HEK293 (cell line): ENCODE measurements around the gene ATP6V0B.

Experiments used
- CTCF ChIA-PET: fragments of 350-600 bp; formaldehyde crosslinking; extraction: SDS; loops from one replicate; lab custom pipeline; 2021; ENCODE audit warnings: antibody characterized with exemption; lab: Yijun Ruan, JAX
- POLR2A ChIA-PET: fragments of 300-600 bp; formaldehyde crosslinking; extraction: SDS; loops from one replicate; lab custom pipeline; 2020; ENCODE audit warnings: antibody characterized with exemption, inconsistent platforms; lab: Yijun Ruan, JAX
- H3K27ac ChIP-seq: fragments of 200-500 bp; sonication (Bioruptor generic); 2 replicates; pipeline ENCODE4 v1.5.1; 2014; ENCODE audit warnings: low read depth, low read length, control low read depth, inconsistent platforms; ENCODE audit errors: extremely low read depth
- H3K36me3 ChIP-seq, 2 experiments: fragments of 200-500 bp in 1 of 2; sonication (Bioruptor generic) in 1 of 2; 1 replicate in 1 of 2; 2 replicates in 1 of 2; pipeline ENCODE4 v1.5.1; 2014 to 2017; ENCODE audit warnings: inconsistent platforms in 2 of 2, low read length in 2 of 2; ENCODE audit not compliant: control insufficient read depth in 2 of 2, insufficient read depth in 1 of 2
- H3K4me1 ChIP-seq: fragments of 200-500 bp; sonication (Bioruptor generic); 2 replicates; pipeline ENCODE4 v1.5.1; 2014; ENCODE audit warnings: mild to moderate bottlenecking, low read length, inconsistent platforms; ENCODE audit not compliant: control insufficient read depth, insufficient read depth
- H3K4me3 ChIP-seq: 2 replicates; pipeline ENCODE4 v1.5.1; 2011; ENCODE audit warnings: low read depth, mild to moderate bottlenecking, control low read depth, low read length, moderate library complexity
- H3K9me3 ChIP-seq: fragments of 200-500 bp; sonication (Bioruptor generic); 2 replicates; pipeline ENCODE4 v1.5.1; 2014; ENCODE audit warnings: low read depth, low read length, inconsistent platforms; ENCODE audit not compliant: control insufficient read depth, insufficient read depth
- BCL11A ChIP-seq: fragments of 450-650 bp; formaldehyde crosslinking; IDR thresholded peaks from 2 replicates; pipeline ENCODE4 v1.5.1; 2016; ENCODE audit warnings: low read depth, missing biosample characterization, missing genetic modification characterization
- EGR2 ChIP-seq: fragments of 450-650 bp; formaldehyde crosslinking; IDR thresholded peaks from 2 replicates; pipeline ENCODE4 v1.5.1; 2016; ENCODE audit warnings: low read depth, missing biosample characterization, missing genetic modification characterization
- IKZF3 ChIP-seq: fragments of 450-650 bp; IDR thresholded peaks from 2 replicates; pipeline ENCODE4 v1.5.0; 2018; ENCODE audit warnings: missing biosample characterization, mild to moderate bottlenecking, missing genetic modification characterization, moderate library complexity
- KLF1 ChIP-seq: fragments of 450-650 bp; formaldehyde crosslinking; IDR thresholded peaks from 2 replicates; pipeline ENCODE4 v1.5.1; 2016; ENCODE audit warnings: missing biosample characterization, missing genetic modification characterization
- KLF17 ChIP-seq: fragments of 450-650 bp; formaldehyde crosslinking; IDR thresholded peaks from 2 replicates; pipeline ENCODE4 v1.5.1; 2016; ENCODE audit warnings: missing biosample characterization, missing genetic modification characterization
- KLF7 ChIP-seq: fragments of 450-650 bp; formaldehyde crosslinking; IDR thresholded peaks from 2 replicates; pipeline ENCODE4 v1.5.1; 2016; ENCODE audit warnings: missing biosample characterization, missing genetic modification characterization, borderline replicate concordance
- MEIS1 ChIP-seq: sonication (generic); formaldehyde crosslinking; IDR thresholded peaks from 2 replicates; pipeline ENCODE4 v1.8.1; 2022; ENCODE audit warnings: missing genetic modification reagents, mild to moderate bottlenecking, borderline replicate concordance
- PRDM1 ChIP-seq: fragments of 450-650 bp; formaldehyde crosslinking; IDR thresholded peaks from 2 replicates; pipeline ENCODE4; 2016; ENCODE audit warnings: missing biosample characterization, missing genetic modification characterization
- SCRT1 ChIP-seq: fragments of 450-650 bp; formaldehyde crosslinking; IDR thresholded peaks from 2 replicates; pipeline ENCODE4 v1.5.1; 2016; ENCODE audit warnings: missing biosample characterization, missing genetic modification characterization, borderline replicate concordance
- SETDB1 ChIP-seq: IDR thresholded peaks from one replicate; pipeline ENCODE4 v1.6.1; 2017; ENCODE audit warnings: mild to moderate bottlenecking, low read length, moderate library complexity, mixed read lengths; ENCODE audit not compliant: insufficient read length
- TRIM28 ChIP-seq: IDR thresholded peaks from 2 replicates; pipeline ENCODE4 v1.6.1; 2011; ENCODE audit warnings: low read length, control low read depth, borderline replicate concordance
- ZBTB20 ChIP-seq: fragments of 450-650 bp; formaldehyde crosslinking; IDR thresholded peaks from 2 replicates; pipeline ENCODE4 v1.5.1; 2016; ENCODE audit warnings: missing biosample characterization, missing genetic modification characterization
- ZBTB21 ChIP-seq: fragments of 450-650 bp; formaldehyde crosslinking; IDR thresholded peaks from 2 replicates; pipeline ENCODE4 v1.5.1; 2017; ENCODE audit warnings: missing biosample characterization, missing genetic modification characterization
- ZBTB48 ChIP-seq: fragments of 450-650 bp; formaldehyde crosslinking; IDR thresholded peaks from 2 replicates; pipeline ENCODE4 v1.5.1; 2016; ENCODE audit warnings: missing biosample characterization, missing genetic modification characterization
- ZFHX2 ChIP-seq: fragments of 450-650 bp; formaldehyde crosslinking; conservative IDR thresholded peaks from 2 replicates; pipeline ENCODE4 v1.5.1; 2016; ENCODE audit warnings: missing biosample characterization, missing genetic modification characterization
- ZFP37 ChIP-seq: fragments of 450-650 bp; formaldehyde crosslinking; IDR thresholded peaks from 2 replicates; pipeline ENCODE4 v1.5.1; 2016; ENCODE audit warnings: missing biosample characterization, missing genetic modification characterization
- ZIC2 ChIP-seq: fragments of 450-650 bp; formaldehyde crosslinking; IDR thresholded peaks from 2 replicates; pipeline ENCODE4 v1.5.1; 2016; ENCODE audit warnings: missing biosample characterization, missing genetic modification characterization
- ZNF324 ChIP-seq: fragments of 450-650 bp; formaldehyde crosslinking; IDR thresholded peaks from 2 replicates; pipeline ENCODE4 v1.5.1; 2016; ENCODE audit warnings: missing biosample characterization, missing genetic modification characterization
- ZNF449 ChIP-seq: fragments of 450-650 bp; formaldehyde crosslinking; IDR thresholded peaks from 2 replicates; pipeline ENCODE4 v1.5.1; 2017; ENCODE audit warnings: missing biosample characterization, mild to moderate bottlenecking, missing genetic modification characterization, moderate library complexity
- ZNF488 ChIP-seq: fragments of 450-650 bp; formaldehyde crosslinking; IDR thresholded peaks from 2 replicates; pipeline ENCODE4 v1.5.1; 2016; ENCODE audit warnings: missing biosample characterization, missing genetic modification characterization
- ZNF521 ChIP-seq: fragments of 450-650 bp; formaldehyde crosslinking; IDR thresholded peaks from 2 replicates; pipeline ENCODE4 v1.5.1; 2017; ENCODE audit warnings: missing biosample characterization, mild to moderate bottlenecking, missing genetic modification characterization
- ZNF544 ChIP-seq: fragments of 450-650 bp; formaldehyde crosslinking; IDR thresholded peaks from 2 replicates; pipeline ENCODE4 v1.5.0; 2017; ENCODE audit warnings: missing biosample characterization, missing genetic modification characterization
- ZNF558 ChIP-seq: fragments of 450-650 bp; formaldehyde crosslinking; IDR thresholded peaks from 2 replicates; pipeline ENCODE4 v1.5.1; 2016; ENCODE audit warnings: missing biosample characterization, missing genetic modification characterization
- ZNF596 ChIP-seq: fragments of 450-650 bp; IDR thresholded peaks from 2 replicates; pipeline ENCODE4 v1.5.0; 2018; ENCODE audit warnings: missing biosample characterization, mild to moderate bottlenecking, missing genetic modification characterization, moderate library complexity
- ZNF600 ChIP-seq: fragments of 450-650 bp; formaldehyde crosslinking; IDR thresholded peaks from 2 replicates; pipeline ENCODE4 v1.5.1; 2016; ENCODE audit warnings: missing biosample characterization, missing genetic modification characterization
- ZNF626 ChIP-seq: fragments of 450-650 bp; sonication (Bioruptor Pico); formaldehyde crosslinking; IDR thresholded peaks from 2 replicates; pipeline ENCODE4 v1.5.1; 2018; ENCODE audit warnings: missing biosample characterization, missing genetic modification characterization, inconsistent platforms
- ZNF658 ChIP-seq: fragments of 450-650 bp; formaldehyde crosslinking; IDR thresholded peaks from 2 replicates; pipeline ENCODE4; 2016; ENCODE audit warnings: missing biosample characterization, missing genetic modification characterization
- ZNF660 ChIP-seq: fragments of 450-650 bp; IDR thresholded peaks from 2 replicates; pipeline ENCODE4 v1.5.1; 2018; ENCODE audit warnings: missing biosample characterization, mild to moderate bottlenecking, missing genetic modification characterization
- ZNF776 ChIP-seq: fragments of 450-650 bp; formaldehyde crosslinking; IDR thresholded peaks from 2 replicates; pipeline ENCODE4 v1.5.0; 2017; ENCODE audit warnings: missing biosample characterization, missing genetic modification characterization, borderline replicate concordance
- ZNF777 ChIP-seq: fragments of 450-650 bp; formaldehyde crosslinking; IDR thresholded peaks from 2 replicates; pipeline ENCODE4 v1.5.1; 2017; ENCODE audit warnings: missing biosample characterization, missing genetic modification characterization, borderline replicate concordance
- ZNF830 ChIP-seq: fragments of 450-650 bp; IDR thresholded peaks from 2 replicates; pipeline ENCODE4 v1.5.0; 2018; ENCODE audit warnings: missing biosample characterization, missing genetic modification characterization, low read depth, mild to moderate bottlenecking, moderate library complexity
- TF ChIP-seq, protein P1 (sequence below): fragments of 450-650 bp; formaldehyde crosslinking; IDR thresholded peaks from 2 replicates; pipeline ENCODE4 v1.5.0; 2017; ENCODE audit warnings: missing biosample characterization, missing genetic modification characterization, borderline replicate concordance

ATP6V0B gene

DNA sequence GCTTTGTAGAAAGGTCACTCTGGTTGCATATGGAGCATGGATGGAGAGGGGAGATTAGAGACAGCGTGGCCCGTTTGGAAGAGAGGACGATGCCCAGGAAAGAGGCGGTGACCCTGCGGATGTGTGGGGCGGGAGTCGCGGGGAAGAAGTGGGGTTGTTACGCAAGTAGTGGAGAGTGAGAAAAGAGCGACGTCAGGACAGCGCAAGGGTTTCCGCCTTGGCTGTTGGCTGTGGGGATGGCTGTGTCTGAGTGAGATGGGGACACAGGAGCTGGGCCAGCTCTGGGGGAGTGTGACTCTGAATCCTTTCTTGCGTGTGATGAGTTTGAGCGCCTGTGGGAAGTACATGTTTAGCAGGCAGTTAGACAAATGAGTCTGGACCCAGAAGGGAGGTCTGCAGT, 8.0 kb downstream of the ATP6V0B start:
- Histone ChIP-seq H3K4me3 (no peak overlapping the region), H3K9me3 (no peaks in the 10 kb centered on the region), H3K4me1 (peaks cover 3% of the 10 kb centered on the region; the same call in 1 of the 2 replicates), H3K27ac (no peak overlapping the region), H3K36me3 (peaks cover 0 to 80% of the 10 kb centered on the region in 2 experiments)
- ChIA-PET CTCF (no interaction called here), POLR2A (no interaction called here)
- TF ChIP-seq ZNF600 (tag by site-specific recombination) = peak; percentile 83
- TF ChIP-seq ZFP37 (tag by site-specific recombination) = no peak
- TF ChIP-seq ZNF660 (tag by site-specific recombination) = no peak
- no peak for TF ChIP-seq KLF7 (tag by site-specific recombination)
- TF ChIP-seq PRDM1 (tag by site-specific recombination) = peak; percentile 78; the same call in 1 of the 2 replicates
- no peak for TF ChIP-seq ZNF449 (tag by site-specific recombination)
- TF ChIP-seq ZBTB21 = no peak
- TF ChIP-seq MEIS1 (CRISPR knock-in tag) = no peak
- TF ChIP-seq ZNF558 (tag by site-specific recombination) = no peak
- TF ChIP-seq ZNF776 = no peak
- no peak for TF ChIP-seq ZNF830 (tag by site-specific recombination)

DNA sequence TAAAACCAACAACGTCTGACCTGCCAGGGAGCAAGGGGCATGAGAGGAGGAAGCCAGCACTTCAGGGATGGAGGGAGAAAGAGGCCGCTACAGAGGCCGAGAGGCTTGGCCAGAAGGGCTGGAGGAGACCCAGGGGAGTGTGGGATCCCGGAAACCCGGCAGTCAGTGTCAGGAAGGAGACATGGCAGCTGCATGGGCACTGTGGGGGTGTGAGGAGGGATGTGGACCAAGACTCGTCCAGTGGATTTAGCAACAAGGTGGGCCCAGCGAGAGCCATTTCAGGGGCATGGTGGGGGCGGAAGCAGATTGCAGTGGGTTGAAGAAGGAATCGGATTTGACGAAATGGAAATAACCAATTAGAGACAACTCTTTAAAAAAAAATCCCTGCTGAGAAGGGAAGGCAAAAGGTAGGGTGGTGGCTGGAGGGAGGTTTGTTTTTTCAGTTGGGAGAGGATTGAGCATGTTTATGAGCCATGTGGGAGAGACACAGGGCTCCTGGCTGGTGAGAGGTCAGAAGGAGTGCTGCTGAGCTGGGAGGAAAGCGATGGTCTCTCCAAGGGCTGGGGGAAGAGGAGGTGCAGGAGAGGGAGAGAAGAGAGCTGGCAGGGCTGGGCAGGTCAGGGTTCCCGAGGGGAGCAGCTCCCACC, 8.6 kb downstream of the ATP6V0B start:
- H3K36me3 ChIP-seq = peaks cover 0 to 77% of the 10 kb centered on the region in 2 experiments; a peak in 2 of 3 replicates
- POLR2A ChIA-PET = interaction anchor here (1.5 kb wide), 1 partner anchor 8 kb away, joined by 6 read pairs; the partner anchor contains the start of gene ATP6V0B
- no peak for TF ChIP-seq SETDB1
- TF ChIP-seq ZNF324 (tag by site-specific recombination) = no peak
- TF ChIP-seq ZNF544 (tag by site-specific recombination) = no peak
- TF ChIP-seq TRIM28 = no peak
- TF ChIP-seq ZNF521 (tag by site-specific recombination) = no peak
- TF ChIP-seq ZNF626 = no peak
- TF ChIP-seq ZNF488 (tag by site-specific recombination) = no peak
- TF ChIP-seq EGR2 (tag by site-specific recombination) = peak; percentile 84
- no peak for TF ChIP-seq ZNF596 (tag by site-specific recombination)
- no peak for TF ChIP-seq BCL11A (tag by site-specific recombination)
- no peak for TF ChIP-seq ZBTB48 (tag by site-specific recombination)
- peak; percentile 20; the same call in 1 of the 2 replicates for TF ChIP-seq ZIC2
- peak; percentile 74 for TF ChIP-seq KLF17 (tag by site-specific recombination)
- TF ChIP-seq ZBTB20 = no peak
- TF ChIP-seq ZNF658 = no peak
- TF ChIP-seq, protein P1, sequence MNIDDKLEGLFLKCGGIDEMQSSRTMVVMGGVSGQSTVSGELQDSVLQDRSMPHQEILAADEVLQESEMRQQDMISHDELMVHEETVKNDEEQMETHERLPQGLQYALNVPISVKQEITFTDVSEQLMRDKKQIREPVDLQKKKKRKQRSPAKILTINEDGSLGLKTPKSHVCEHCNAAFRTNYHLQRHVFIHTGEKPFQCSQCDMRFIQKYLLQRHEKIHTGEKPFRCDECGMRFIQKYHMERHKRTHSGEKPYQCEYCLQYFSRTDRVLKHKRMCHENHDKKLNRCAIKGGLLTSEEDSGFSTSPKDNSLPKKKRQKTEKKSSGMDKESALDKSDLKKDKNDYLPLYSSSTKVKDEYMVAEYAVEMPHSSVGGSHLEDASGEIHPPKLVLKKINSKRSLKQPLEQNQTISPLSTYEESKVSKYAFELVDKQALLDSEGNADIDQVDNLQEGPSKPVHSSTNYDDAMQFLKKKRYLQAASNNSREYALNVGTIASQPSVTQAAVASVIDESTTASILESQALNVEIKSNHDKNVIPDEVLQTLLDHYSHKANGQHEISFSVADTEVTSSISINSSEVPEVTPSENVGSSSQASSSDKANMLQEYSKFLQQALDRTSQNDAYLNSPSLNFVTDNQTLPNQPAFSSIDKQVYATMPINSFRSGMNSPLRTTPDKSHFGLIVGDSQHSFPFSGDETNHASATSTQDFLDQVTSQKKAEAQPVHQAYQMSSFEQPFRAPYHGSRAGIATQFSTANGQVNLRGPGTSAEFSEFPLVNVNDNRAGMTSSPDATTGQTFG (tag by site-specific recombination) = no peak
- TF ChIP-seq SCRT1 (tag by site-specific recombination) = no peak
- peak; percentile 55 for TF ChIP-seq ZFHX2 (tag by site-specific recombination)
- peak; percentile 47; the same call in 1 of the 2 replicates for TF ChIP-seq KLF1 (tag by site-specific recombination)
- no peak for TF ChIP-seq ZNF777
- no peak for TF ChIP-seq IKZF3 (tag by site-specific recombination)

More for the DNA sequence above, 8.6 kb downstream of the ATP6V0B start:
- H3K9me3 ChIP-seq = no peaks in the 10 kb centered on the region
- no peak overlapping the region for H3K4me3 ChIP-seq
- H3K27ac ChIP-seq = no peak overlapping the region
- CTCF ChIA-PET = interaction anchor here (0.6 kb wide), 1 partner anchor 306 kb away, joined by 3 read pairs; no protein-coding TSS in a partner anchor
- peaks cover 3% of the 10 kb centered on the region; the same call in 1 of the 2 replicates for H3K4me1 ChIP-seq
